ENCODE data around the gene MROH9.

DNA sequence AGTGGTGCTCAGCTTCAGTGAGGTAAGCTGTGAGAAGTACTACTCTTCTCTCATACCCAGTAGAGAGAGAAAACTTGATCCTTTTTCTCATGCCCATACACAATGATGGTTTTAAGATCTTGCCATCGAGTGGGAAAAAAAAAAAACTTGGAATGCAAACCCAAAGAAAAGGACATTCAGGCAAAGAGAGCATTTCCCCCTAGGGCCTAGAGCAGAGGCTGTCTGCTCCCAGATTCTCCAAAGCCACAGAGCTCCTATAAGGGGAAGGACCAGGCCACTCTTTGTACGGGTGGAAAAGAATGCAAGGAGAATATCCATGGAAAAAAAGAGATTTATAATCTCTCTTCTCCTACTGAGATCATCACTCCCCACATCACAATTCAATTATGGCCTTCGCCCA is 34.9 kb downstream of the MROH9 start:
- TF ChIP-seq, protein P1, sequence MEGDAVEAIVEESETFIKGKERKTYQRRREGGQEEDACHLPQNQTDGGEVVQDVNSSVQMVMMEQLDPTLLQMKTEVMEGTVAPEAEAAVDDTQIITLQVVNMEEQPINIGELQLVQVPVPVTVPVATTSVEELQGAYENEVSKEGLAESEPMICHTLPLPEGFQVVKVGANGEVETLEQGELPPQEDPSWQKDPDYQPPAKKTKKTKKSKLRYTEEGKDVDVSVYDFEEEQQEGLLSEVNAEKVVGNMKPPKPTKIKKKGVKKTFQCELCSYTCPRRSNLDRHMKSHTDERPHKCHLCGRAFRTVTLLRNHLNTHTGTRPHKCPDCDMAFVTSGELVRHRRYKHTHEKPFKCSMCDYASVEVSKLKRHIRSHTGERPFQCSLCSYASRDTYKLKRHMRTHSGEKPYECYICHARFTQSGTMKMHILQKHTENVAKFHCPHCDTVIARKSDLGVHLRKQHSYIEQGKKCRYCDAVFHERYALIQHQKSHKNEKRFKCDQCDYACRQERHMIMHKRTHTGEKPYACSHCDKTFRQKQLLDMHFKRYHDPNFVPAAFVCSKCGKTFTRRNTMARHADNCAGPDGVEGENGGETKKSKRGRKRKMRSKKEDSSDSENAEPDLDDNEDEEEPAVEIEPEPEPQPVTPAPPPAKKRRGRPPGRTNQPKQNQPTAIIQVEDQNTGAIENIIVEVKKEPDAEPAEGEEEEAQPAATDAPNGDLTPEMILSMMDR (IDR thresholded peaks at IDR 0.05; ENCODE audit: poor library complexity): no peak
- no peak for TF ChIP-seq EZH2phosphoT487 (IDR thresholded peaks at IDR 0.05; ENCODE audit: low read depth, severe bottlenecking, unreplicated experiment)
- TF ChIP-seq EZH2 (IDR thresholded peaks at IDR 0.05; ENCODE audit: borderline replicate concordance): no peak
